ENCODE results near the gene MTA3. TPM values are rescaled to one million over a fixed set of nuclear protein-coding genes. Genes with fewer than 3 reads are reported as not detected.
A peak's percentile ranks its signal among the peaks of the same experiment; 100 is the strongest.

The MTA3 gene
- total RNA-seq, 1 donor from 2014 or later, result 117 TPM

- H3K4me2 ChIP-seq, result no peak overlapping the region
- no peak overlapping the region for H3K4me3 ChIP-seq
- no peaks in the 10 kb centered on the region for H3K9me3 Mint-ChIP-seq
- H3K27ac Mint-ChIP-seq, result no peak overlapping the region
- no peak for DNase-seq (ENCODE audit: low spot score)
- TF ChIP-seq EZH2 (IDR thresholded peaks at IDR 0.05) (no peak), EZH2phosphoT487 (IDR thresholded peaks at IDR 0.05) (no peak)
- no peak overlapping the region for H3K27ac ChIP-seq
- peaks cover 16% of the 10 kb centered on the region for H3K4me1 Mint-ChIP-seq
- no peak overlapping the region for H2AFZ ChIP-seq (replicated peaks)
- H4K20me1 ChIP-seq (ENCODE audit: low read depth), result no peaks in the 10 kb centered on the region
- no peak overlapping the region for H3K4me3 Mint-ChIP-seq
- no peaks in the 10 kb centered on the region for H3K9me3 ChIP-seq (ENCODE audit: low read depth)
- no peaks in the 10 kb centered on the region for H3F3A ChIP-seq (ENCODE audit: low read depth)
- H3K36me3 Mint-ChIP-seq, result no peaks in the 10 kb centered on the region
- no peaks in the 10 kb centered on the region for H3K27me3 ChIP-seq
- peaks cover 2% of the 10 kb centered on the region for H3K27me3 Mint-ChIP-seq (ENCODE audit: insufficient read depth, low read depth)
- H3K36me3 ChIP-seq, result no peaks in the 10 kb centered on the region
- H3K4me1 ChIP-seq, result no peaks in the 10 kb centered on the region
- no peak overlapping the region for H3K9ac ChIP-seq
- H3K79me2 ChIP-seq (ENCODE audit: low read depth), result no peaks in the 10 kb centered on the region
Measured at GRCh38 chr2:42756150-42756775, 187.8 kb downstream of the MTA3 start.

GRCh38 chr2:42756966-42757513 is 188.6 kb downstream of the MTA3 start:
- H3K9me3 Mint-ChIP-seq, result no peaks in the 10 kb centered on the region
- Histone ChIP-seq H4K20me1 (ENCODE audit: low read depth) (no peaks in the 10 kb centered on the region), H3K27me3 (no peaks in the 10 kb centered on the region), H3F3A (ENCODE audit: low read depth) (no peaks in the 10 kb centered on the region), H3K4me1 (no peaks in the 10 kb centered on the region), H3K9ac (no peak overlapping the region), H3K36me3 (no peaks in the 10 kb centered on the region), H3K4me2 (no peak overlapping the region), H3K79me2 (ENCODE audit: low read depth) (no peaks in the 10 kb centered on the region), H3K9me3 (ENCODE audit: low read depth) (no peaks in the 10 kb centered on the region), H3K4me3 (no peak overlapping the region), H2AFZ (replicated peaks) (no peak overlapping the region), H3K27ac (no peak overlapping the region)
- H3K4me1 Mint-ChIP-seq, result peaks cover 16% of the 10 kb centered on the region
- H3K27me3 Mint-ChIP-seq (ENCODE audit: insufficient read depth, low read depth), result peaks cover 2% of the 10 kb centered on the region
- no peaks in the 10 kb centered on the region for H3K36me3 Mint-ChIP-seq
- no peak overlapping the region for H3K4me3 Mint-ChIP-seq
- TF ChIP-seq EZH2phosphoT487 (IDR thresholded peaks at IDR 0.05), result no peak
- no peak for TF ChIP-seq EZH2 (IDR thresholded peaks at IDR 0.05)
- no peak for TF ChIP-seq CTCF (IDR thresholded peaks at IDR 0.05)
- no peak overlapping the region for H3K27ac Mint-ChIP-seq
- no peak for DNase-seq (ENCODE audit: low spot score)

- no peak overlapping the region for H3K4me2 ChIP-seq
- no peak overlapping the region for H2AFZ ChIP-seq (replicated peaks)
- no peaks in the 10 kb centered on the region for H3K79me2 ChIP-seq (ENCODE audit: low read depth)
- H3K27me3 ChIP-seq, result no peaks in the 10 kb centered on the region
- no peaks in the 10 kb centered on the region for H3K36me3 ChIP-seq
- no peak overlapping the region for H3K4me3 Mint-ChIP-seq
- no peaks in the 10 kb centered on the region for H3K36me3 Mint-ChIP-seq
- peaks cover 14% of the 10 kb centered on the region for H3K4me1 Mint-ChIP-seq
- no peak overlapping the region for H3K9ac ChIP-seq
- H3K27me3 Mint-ChIP-seq (ENCODE audit: insufficient read depth, low read depth), result peaks cover 2% of the 10 kb centered on the region
- H3K9me3 ChIP-seq (ENCODE audit: low read depth), result no peaks in the 10 kb centered on the region
- no peaks in the 10 kb centered on the region for H3F3A ChIP-seq (ENCODE audit: low read depth)
- DNase-seq (ENCODE audit: low spot score), result no peak
- H3K4me3 ChIP-seq, result no peak overlapping the region
- no peaks in the 10 kb centered on the region for H4K20me1 ChIP-seq (ENCODE audit: low read depth)
- no peak overlapping the region for H3K27ac ChIP-seq
- no peaks in the 10 kb centered on the region for H3K9me3 Mint-ChIP-seq
- H3K27ac Mint-ChIP-seq, result peak overlapping the region; percentile 34
- no peak for TF ChIP-seq EZH2phosphoT487 (IDR thresholded peaks at IDR 0.05)
- no peak for TF ChIP-seq CTCF (IDR thresholded peaks at IDR 0.05)
- no peak for TF ChIP-seq EZH2 (IDR thresholded peaks at IDR 0.05)
- no peaks in the 10 kb centered on the region for H3K4me1 ChIP-seq
Measured at GRCh38 chr2:42757981-42758740, 189.7 kb downstream of the MTA3 start.
